Brain pericyte (primary cell): ENCODE measurements around the gene TGFBI.
A peak's percentile ranks its signal among the peaks of the same experiment; 100 is the strongest.

ENCODE experiments used
- DNase-seq: peaks from one replicate; pipeline ENCODE4 v3.0.0-alpha.2; 2012; ENCODE audit warnings: low read depth, low spot score

The TGFBI gene

GRCh38 chr5:136063778-136064465 lies 35.1 kb downstream of the TGFBI start:
- DNase-seq: no peak

GRCh38 chr5:136064510-136064909 lies 35.7 kb downstream of the TGFBI start:
- DNase-seq: no peak

- DNase-seq: no peak
Observed at GRCh38 chr5:136065588-136065987, 36.8 kb downstream of the TGFBI start.

GRCh38 chr5:136066661-136067271 lies 38.0 kb downstream of the TGFBI start:
- no peak for DNase-seq

- no peak for DNase-seq
Observed at GRCh38 chr5:136067422-136067821, 38.6 kb downstream of the TGFBI start.

GRCh38 chr5:136070486-136071285 lies 41.9 kb downstream of the TGFBI start:
- DNase-seq: no peak

- DNase-seq: no peak
Observed at GRCh38 chr5:136073714-136074529, 45.1 kb downstream of the TGFBI start.

- DNase-seq: no peak
Observed at GRCh38 chr5:136075466-136075891, 46.7 kb downstream of the TGFBI start.

GRCh38 chr5:136076067-136076466 lies 47.3 kb downstream of the TGFBI start:
- no peak for DNase-seq

- DNase-seq: no peak
Observed at GRCh38 chr5:136076881-136077445, 48.2 kb downstream of the TGFBI start.

GRCh38 chr5:136079195-136079985 lies 50.6 kb downstream of the TGFBI start:
- no peak for DNase-seq

GRCh38 chr5:136080113-136080482 lies 51.3 kb downstream of the TGFBI start:
- no peak for DNase-seq

GRCh38 chr5:136080483-136081216 lies 51.9 kb downstream of the TGFBI start:
- DNase-seq: peak; percentile 86

GRCh38 chr5:136081217-136081591 lies 52.4 kb downstream of the TGFBI start:
- no peak for DNase-seq

- DNase-seq: no peak
Observed at GRCh38 chr5:136082390-136083193, 53.8 kb downstream of the TGFBI start.

GRCh38 chr5:136084698-136085097 lies 55.9 kb downstream of the TGFBI start:
- DNase-seq: no peak

GRCh38 chr5:136086783-136087566 lies 58.2 kb downstream of the TGFBI start:
- DNase-seq: no peak
